Activated CD8-positive, alpha-beta T cell treated with anti-CD3 and anti-CD28 coated beads for 36 hours (primary cell): ENCODE results near the gene PTPN21. TPM values are rescaled to one million over a fixed set of nuclear protein-coding genes. Genes with fewer than 3 reads are reported as not detected.

Experiments used
- ATAC-seq: fragments of 200-7000 bp; cut with Tn5 transposase; one replicate; pipeline ENCODE4 v1.10.0; 2021; ENCODE audit warnings: mild to moderate bottlenecking, moderate library complexity
- CTCF ChIA-PET: fragments of 350-600 bp; sonication (Branson Sonifier 250); formaldehyde crosslinking; loops from one replicate; lab custom pipeline; 2021; ENCODE audit warnings: antibody characterized with exemption; lab: Charles Lee
- POLR2A ChIA-PET: fragments of 350-600 bp; sonication (Branson Sonifier 250); formaldehyde crosslinking; loops from one replicate; lab custom pipeline; 2021; ENCODE audit warnings: antibody characterized with exemption; lab: Charles Lee
- DNase-seq: peaks from one replicate; pipeline ENCODE4 v3.0.0-alpha.2; 2020
- H3K27ac Mint-ChIP-seq: one replicate; pipeline ENCODE4 v1.8.0; 2021; ENCODE audit warnings: mild to moderate bottlenecking, mixed read lengths
- H3K27me3 Mint-ChIP-seq: one replicate; pipeline ENCODE4 v1.8.0; 2021; ENCODE audit warnings: mixed read lengths
- H3K36me3 Mint-ChIP-seq: one replicate; pipeline ENCODE4 v1.8.0; 2021; ENCODE audit warnings: low read depth, mixed read lengths
- H3K4me1 Mint-ChIP-seq: one replicate; pipeline ENCODE4 v1.8.0; 2021; ENCODE audit warnings: low read depth, mixed read lengths
- H3K4me3 Mint-ChIP-seq: one replicate; pipeline ENCODE4 v1.8.0; 2021; ENCODE audit warnings: mild to moderate bottlenecking, moderate library complexity, mixed read lengths
- H3K9me3 Mint-ChIP-seq: one replicate; pipeline ENCODE4 v1.8.0; 2021; ENCODE audit warnings: mixed read lengths
- intact Hi-C: fragments of 100-400 bp; cut with micrococcal nuclease; formaldehyde crosslinking; loops from one replicate; pipeline ENCODE4 v1.10.0; 2022
- total RNA-seq, 2 experiments: library from RNA; stranded (reverse); gene quantifications; one replicate each; pipeline ENCODE4 v1.2.3, GENCODE V29; 2021
- TF ChIP-seq, protein P1 (sequence below): fragments of 200-600 bp; IDR thresholded peaks from one replicate; pipeline ENCODE4 v1.8.0; 2022; ENCODE audit warnings: antibody characterized with exemption, mild to moderate bottlenecking

The PTPN21 gene
- total RNA-seq, 2 experiments from 2014 or later, result not detected

DNA sequence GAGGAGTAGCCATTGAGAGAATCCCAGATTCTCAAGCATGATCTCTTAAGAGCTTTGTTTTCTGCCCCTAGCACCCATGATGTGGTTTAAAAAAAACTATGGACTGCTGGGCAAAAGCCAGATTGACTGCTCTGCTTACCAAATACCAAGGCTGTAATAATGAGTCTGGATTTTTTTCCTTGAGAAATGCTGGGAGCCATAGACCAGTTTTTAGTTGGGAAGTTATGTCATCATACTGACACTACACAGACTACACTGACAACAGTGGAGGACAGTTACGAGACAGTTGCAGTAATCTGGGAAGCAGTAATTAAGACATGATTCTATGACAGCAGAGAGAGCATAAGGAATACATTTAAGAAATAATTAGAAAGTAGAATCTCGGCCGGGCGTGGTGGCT, 133.5 kb downstream of the PTPN21 start:
- Mint-ChIP-seq H3K4me3 (no peak overlapping the region), H3K9me3 (peaks cover 5% of the 10 kb centered on the region), H3K36me3 (peaks cover 11% of the 10 kb centered on the region), H3K27me3 (no peaks in the 10 kb centered on the region), H3K27ac (no peak overlapping the region), H3K4me1 (peaks cover 3% of the 10 kb centered on the region)
- intact Hi-C loops, result no loop called here
- DNase-seq (no peak), ATAC-seq (no peak)
- ChIA-PET CTCF (no interaction called here), POLR2A (no interaction called here)
- TF ChIP-seq, protein P1, sequence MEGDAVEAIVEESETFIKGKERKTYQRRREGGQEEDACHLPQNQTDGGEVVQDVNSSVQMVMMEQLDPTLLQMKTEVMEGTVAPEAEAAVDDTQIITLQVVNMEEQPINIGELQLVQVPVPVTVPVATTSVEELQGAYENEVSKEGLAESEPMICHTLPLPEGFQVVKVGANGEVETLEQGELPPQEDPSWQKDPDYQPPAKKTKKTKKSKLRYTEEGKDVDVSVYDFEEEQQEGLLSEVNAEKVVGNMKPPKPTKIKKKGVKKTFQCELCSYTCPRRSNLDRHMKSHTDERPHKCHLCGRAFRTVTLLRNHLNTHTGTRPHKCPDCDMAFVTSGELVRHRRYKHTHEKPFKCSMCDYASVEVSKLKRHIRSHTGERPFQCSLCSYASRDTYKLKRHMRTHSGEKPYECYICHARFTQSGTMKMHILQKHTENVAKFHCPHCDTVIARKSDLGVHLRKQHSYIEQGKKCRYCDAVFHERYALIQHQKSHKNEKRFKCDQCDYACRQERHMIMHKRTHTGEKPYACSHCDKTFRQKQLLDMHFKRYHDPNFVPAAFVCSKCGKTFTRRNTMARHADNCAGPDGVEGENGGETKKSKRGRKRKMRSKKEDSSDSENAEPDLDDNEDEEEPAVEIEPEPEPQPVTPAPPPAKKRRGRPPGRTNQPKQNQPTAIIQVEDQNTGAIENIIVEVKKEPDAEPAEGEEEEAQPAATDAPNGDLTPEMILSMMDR, result no peak

DNA sequence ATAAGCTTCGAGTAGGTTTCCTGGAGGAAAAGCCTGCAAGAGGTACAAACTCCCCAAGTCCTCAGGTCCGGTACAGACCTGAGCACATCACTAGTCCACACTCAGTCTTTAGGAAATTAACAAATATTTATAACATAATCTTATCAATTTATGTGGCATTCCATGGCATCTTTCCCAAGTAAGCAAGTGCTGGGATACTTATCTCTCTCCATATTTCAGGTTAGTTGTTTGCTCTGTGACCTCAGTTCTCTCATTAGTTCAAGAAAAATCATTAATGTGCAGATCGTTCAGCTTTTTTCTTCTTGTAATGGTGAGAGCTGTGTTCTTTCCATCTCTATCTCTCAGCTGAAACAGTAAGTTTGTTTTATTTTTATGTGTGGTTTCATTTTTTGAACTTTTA, 134.6 kb downstream of the PTPN21 start:
- no peak overlapping the region for H3K27ac Mint-ChIP-seq
- no peaks in the 10 kb centered on the region for H3K27me3 Mint-ChIP-seq
- no peak for ATAC-seq
- no peak overlapping the region for H3K4me3 Mint-ChIP-seq
- peaks cover 12% of the 10 kb centered on the region for H3K9me3 Mint-ChIP-seq
- DNase-seq, result no peak
- intact Hi-C loops, result no loop called here
- CTCF ChIA-PET, result no interaction called here
- H3K36me3 Mint-ChIP-seq, result peaks cover 19% of the 10 kb centered on the region
- POLR2A ChIA-PET, result no interaction called here
- TF ChIP-seq, protein P1, result no peak
- H3K4me1 Mint-ChIP-seq, result peaks cover 3% of the 10 kb centered on the region

DNA sequence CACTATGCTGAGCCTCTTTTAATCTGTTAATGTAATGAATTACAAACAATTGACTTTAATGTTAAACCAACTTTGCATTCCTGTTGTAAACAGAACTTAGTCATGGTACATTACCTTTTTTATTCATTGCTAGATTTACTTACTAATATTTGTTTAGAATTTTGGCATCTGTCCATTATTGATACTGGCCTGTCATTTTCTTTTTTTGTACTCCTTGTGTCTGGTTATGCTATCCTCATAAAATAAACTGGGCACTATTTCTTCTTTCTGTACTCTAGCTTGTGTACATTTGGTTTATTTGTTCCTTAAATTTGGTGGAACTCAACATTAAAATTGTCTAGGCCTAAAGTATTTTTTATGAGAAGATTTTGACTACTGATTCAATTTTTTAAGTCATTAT, 137.2 kb downstream of the PTPN21 start:
- POLR2A ChIA-PET, result no interaction called here
- no peaks in the 10 kb centered on the region for H3K4me1 Mint-ChIP-seq
- no peak overlapping the region for H3K27ac Mint-ChIP-seq
- DNase-seq (no peak), ATAC-seq (no peak)
- intact Hi-C loops, result no loop called here
- H3K9me3 Mint-ChIP-seq, result peaks cover 27% of the 10 kb centered on the region
- H3K4me3 Mint-ChIP-seq, result no peak overlapping the region
- CTCF ChIA-PET, result no interaction called here
- H3K27me3 Mint-ChIP-seq, result no peaks in the 10 kb centered on the region
- peaks cover 31% of the 10 kb centered on the region for H3K36me3 Mint-ChIP-seq
- TF ChIP-seq, protein P1, result no peak

Other genes with a start within 250 kb of the PTPN21 start
- not detected for gene KCNK10, start 231.7 kb downstream of the PTPN21 start, total RNA-seq
- gene SPATA7, start 169.3 kb downstream of the PTPN21 start, total RNA-seq, result 1 to 10 TPM; 3.0 to 3.1 TPM
- 10 to 100 TPM; 43.9 to 50.3 TPM for gene ZC3H14, start 8.0 kb upstream of the PTPN21 start, total RNA-seq
- gene EML5, start 237.9 kb upstream of the PTPN21 start, total RNA-seq, result 1 to 10 TPM; 2.7 to 3.8 TPM